BLaER1 treated with 17β-estradiol and CSF1 and Interleukin-3, amounts not matched to agents 10 nM and 100 nM (cell line): ENCODE data around the gene PRKCD.

ENCODE experiments used
- H3K27ac ChIP-seq, 11 experiments: shearing (Covaris generic); formaldehyde crosslinking; 2 replicates each; pipeline ENCODE4 v1.8.1; 2022
- H3K27me3 ChIP-seq, 11 experiments: shearing (Covaris generic); formaldehyde crosslinking; 2 replicates each; pipeline ENCODE4 v1.8.1; 2022
- H3K36me3 ChIP-seq, 11 experiments: shearing (Covaris generic); formaldehyde crosslinking; 2 replicates each; pipeline ENCODE4 v1.8.1; 2022
- H3K4me1 ChIP-seq, 10 experiments: shearing (Covaris generic); formaldehyde crosslinking; 2 replicates each; pipeline ENCODE4 v1.8.1; 2022
- H3K4me2 ChIP-seq, 11 experiments: shearing (Covaris generic); formaldehyde crosslinking; 2 replicates each; pipeline ENCODE4 v1.8.1; 2022
- H3K4me3 ChIP-seq, 10 experiments: shearing (Covaris generic); formaldehyde crosslinking; 2 replicates each; pipeline ENCODE4 v1.8.1; 2022
- H3K9ac ChIP-seq, 11 experiments: shearing (Covaris generic); formaldehyde crosslinking; 2 replicates each; pipeline ENCODE4 v1.8.1; 2022
- H3K9me3 ChIP-seq, 11 experiments: shearing (Covaris generic); formaldehyde crosslinking; replicated peaks in 1 of 11; 2 replicates each; pipeline ENCODE4 v1.8.1; 2022
- H4K20me1 ChIP-seq, 11 experiments: shearing (Covaris generic); formaldehyde crosslinking; 2 replicates each; pipeline ENCODE4 v1.8.1; 2022
- Cebpa-rat ChIP-seq, 11 experiments: shearing (Covaris generic); IDR thresholded peaks; 2 replicates each; pipeline ENCODE4 v1.8.1; 2022

The PRKCD gene

GRCh38 chr3:53175613-53176540 lies 14.9 kb downstream of the PRKCD start:
- Histone ChIP-seq H3K27ac (peak overlapping the region in 7 of 11 experiments; percentile 27 to 100 (median 99); a peak in 12 of 22 replicates), H3K4me2 (peak overlapping the region in 7 of 11 experiments; percentile 93 to 100 (median 99); a peak in 14 of 22 replicates), H3K4me3 (no peak overlapping the region)

DNA sequence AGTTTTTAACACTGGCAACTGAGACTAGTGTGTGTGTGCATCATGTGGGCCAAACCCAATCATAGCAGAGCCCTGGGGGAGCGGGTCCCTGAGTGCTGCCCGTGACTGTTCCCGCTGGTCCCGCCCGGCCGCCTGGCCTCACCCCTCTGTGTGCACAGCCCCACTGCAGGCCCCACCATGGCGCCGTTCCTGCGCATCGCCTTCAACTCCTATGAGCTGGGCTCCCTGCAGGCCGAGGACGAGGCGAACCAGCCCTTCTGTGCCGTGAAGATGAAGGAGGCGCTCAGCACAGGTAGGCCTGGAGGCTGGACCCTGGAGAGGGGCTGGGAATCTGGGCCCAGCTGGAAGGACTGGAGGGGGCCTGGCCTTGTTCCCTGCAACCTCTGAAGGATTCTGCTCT lies 17.2 kb downstream of the PRKCD start:
- Histone ChIP-seq H3K4me1 (peaks cover 42 to 97% (median 92%) of the 10 kb centered on the region in 10 experiments), H3K27ac (peak overlapping the region in 6 of 11 experiments; percentile 2 to 86 (median 82); a peak in 10 of 22 replicates)
- TF ChIP-seq Cebpa-rat (IDR thresholded peaks at IDR 0.05) = no peak

More at GRCh38 chr3:53175613-53176540, 14.9 kb downstream of the PRKCD start:
- Histone ChIP-seq H3K27me3 (no peaks in the 10 kb centered on the region), H3K9ac (peak overlapping the region in 7 of 11 experiments; percentile 7 to 99 (median 74); a peak in 11 of 22 replicates), H3K4me1 (peaks cover 58 to 100% (median 100%) of the 10 kb centered on the region in 10 experiments), H3K9me3 (no peaks in the 10 kb centered on the region), H3K36me3 (peaks cover 64 to 98% (median 90%) of the 10 kb centered on the region in 11 experiments), H4K20me1 (peaks cover 35 to 100% (median 78%) of the 10 kb centered on the region in 11 experiments)
- no peak for TF ChIP-seq Cebpa-rat (IDR thresholded peaks at IDR 0.05)

GRCh38 chr3:53179580-53179979 lies 18.6 kb downstream of the PRKCD start:
- Histone ChIP-seq H4K20me1 (peaks cover 35 to 99% (median 75%) of the 10 kb centered on the region in 11 experiments), H3K4me1 (peaks cover 34 to 84% (median 79%) of the 10 kb centered on the region in 10 experiments), H3K9me3 (no peaks in the 10 kb centered on the region), H3K9ac (peak overlapping the region in 8 of 11 experiments; percentile 23 to 76 (median 70); a peak in 11 of 22 replicates), H3K27ac (peak overlapping the region in 7 of 11 experiments; percentile 77 to 86 (median 83); a peak in 14 of 22 replicates), H3K36me3 (peaks cover 77 to 99% (median 97%) of the 10 kb centered on the region in 11 experiments), H3K4me2 (peak overlapping the region; percentile 84 to 100 (median 97)), H3K4me3 (peak overlapping the region in 4 of 10 experiments; percentile 25 to 62 (median 44); a peak in 6 of 20 replicates), H3K27me3 (no peaks in the 10 kb centered on the region)
- no peak for TF ChIP-seq Cebpa-rat (IDR thresholded peaks at IDR 0.05)

More for the DNA sequence above, 17.2 kb downstream of the PRKCD start:
- H3K36me3 ChIP-seq = peaks cover 81 to 99% (median 97%) of the 10 kb centered on the region in 11 experiments
- no peaks in the 10 kb centered on the region for H3K9me3 ChIP-seq
- H4K20me1 ChIP-seq = peaks cover 35 to 100% (median 84%) of the 10 kb centered on the region in 11 experiments
- peak overlapping the region in 8 of 11 experiments; percentile 84 to 100 (median 98); a peak in 14 of 22 replicates for H3K4me2 ChIP-seq
- H3K9ac ChIP-seq = peak overlapping the region in 6 of 11 experiments; percentile 15 to 68 (median 36); a peak in 9 of 22 replicates
- H3K27me3 ChIP-seq = no peaks in the 10 kb centered on the region
- H3K4me3 ChIP-seq = no peak overlapping the region; a peak in 1 of 20 replicates

- no peak for TF ChIP-seq Cebpa-rat (IDR thresholded peaks at IDR 0.05)
- Histone ChIP-seq H3K4me2 (peak overlapping the region; percentile 84 to 100 (median 97)), H3K4me1 (peaks cover 31 to 75% (median 70%) of the 10 kb centered on the region in 10 experiments), H3K4me3 (peak overlapping the region in 8 of 10 experiments; percentile 10 to 62 (median 40); a peak in 12 of 20 replicates), H3K9ac (peak overlapping the region; percentile 20 to 76 (median 68); a peak in 21 of 22 replicates), H3K9me3 (no peaks in the 10 kb centered on the region), H3K27me3 (no peaks in the 10 kb centered on the region), H4K20me1 (peaks cover 27 to 99% (median 68%) of the 10 kb centered on the region in 11 experiments), H3K36me3 (peaks cover 83 to 99% (median 97%) of the 10 kb centered on the region in 11 experiments), H3K27ac (peak overlapping the region in 9 of 11 experiments; percentile 52 to 86 (median 80); a peak in 17 of 22 replicates)
These were observed 19.5 kb downstream of the PRKCD start for GRCh38 chr3:53180305-53181023.

DNA sequence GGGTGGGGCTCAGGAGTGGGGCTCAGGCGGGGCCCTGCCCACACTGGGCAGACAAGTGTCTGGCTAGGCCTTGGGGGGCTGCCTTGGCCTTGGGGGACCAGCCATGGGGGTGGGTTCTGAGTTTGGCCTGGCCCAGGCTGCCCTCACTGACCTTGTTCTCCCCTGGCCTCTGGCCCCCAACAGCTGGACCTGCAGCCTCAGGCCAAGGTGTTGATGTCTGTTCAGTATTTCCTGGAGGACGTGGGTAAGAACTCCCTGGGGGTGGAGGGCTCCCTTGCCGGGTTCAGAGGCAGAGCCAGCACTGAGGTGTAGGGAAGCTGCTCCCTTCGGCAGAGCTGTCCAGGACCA lies 20.0 kb downstream of the PRKCD start:
- peak overlapping the region in 4 of 10 experiments; percentile 7 to 62 (median 27); a peak in 4 of 20 replicates for H3K4me3 ChIP-seq
- no peak for TF ChIP-seq Cebpa-rat (IDR thresholded peaks at IDR 0.05)
- no peaks in the 10 kb centered on the region for H3K27me3 ChIP-seq
- H3K9me3 ChIP-seq = no peaks in the 10 kb centered on the region
- H3K36me3 ChIP-seq = peaks cover 83 to 99% (median 97%) of the 10 kb centered on the region in 11 experiments
- peak overlapping the region; percentile 84 to 100 (median 97) for H3K4me2 ChIP-seq
- peaks cover 22 to 99% (median 68%) of the 10 kb centered on the region in 11 experiments for H4K20me1 ChIP-seq
- H3K9ac ChIP-seq = peak overlapping the region in 9 of 11 experiments; percentile 16 to 75 (median 71); a peak in 13 of 22 replicates
- peaks cover 31 to 70% (median 65%) of the 10 kb centered on the region in 10 experiments for H3K4me1 ChIP-seq
- H3K27ac ChIP-seq = peak overlapping the region in 10 of 11 experiments; percentile 39 to 86 (median 79); a peak in 18 of 22 replicates

DNA sequence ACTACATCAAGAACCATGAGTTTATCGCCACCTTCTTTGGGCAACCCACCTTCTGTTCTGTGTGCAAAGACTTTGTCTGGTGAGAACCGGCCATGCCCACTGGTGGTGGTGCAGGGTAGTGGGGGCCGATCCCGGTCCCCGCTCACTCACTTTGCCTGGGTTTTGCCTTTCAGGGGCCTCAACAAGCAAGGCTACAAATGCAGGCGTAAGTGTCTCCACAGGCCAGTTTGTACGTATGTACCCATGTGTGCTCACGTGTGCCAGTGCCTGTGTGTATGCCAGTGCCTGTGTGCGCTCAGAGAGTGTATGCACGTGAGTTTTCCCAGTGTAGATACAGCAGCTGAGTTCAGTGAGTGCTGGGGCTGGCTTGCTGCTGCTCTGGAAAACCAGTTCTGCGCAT lies 20.5 kb downstream of the PRKCD start:
- Histone ChIP-seq H3K9me3 (no peaks in the 10 kb centered on the region), H4K20me1 (peaks cover 17 to 99% (median 67%) of the 10 kb centered on the region in 11 experiments; a peak in 21 of 22 replicates), H3K4me1 (peaks cover 31 to 65% (median 59%) of the 10 kb centered on the region in 10 experiments), H3K27me3 (no peaks in the 10 kb centered on the region), H3K36me3 (peaks cover 87 to 99% (median 97%) of the 10 kb centered on the region in 11 experiments), H3K4me3 (peak overlapping the region in 3 of 10 experiments; percentile 24 to 62 (median 30); a peak in 3 of 20 replicates), H3K4me2 (peak overlapping the region; percentile 84 to 100 (median 97); a peak in 21 of 22 replicates), H3K27ac (peak overlapping the region in 8 of 11 experiments; percentile 75 to 86 (median 82); a peak in 15 of 22 replicates), H3K9ac (peak overlapping the region in 9 of 11 experiments; percentile 16 to 75 (median 71); a peak in 11 of 22 replicates)
- TF ChIP-seq Cebpa-rat (IDR thresholded peaks at IDR 0.05) = no peak

DNA sequence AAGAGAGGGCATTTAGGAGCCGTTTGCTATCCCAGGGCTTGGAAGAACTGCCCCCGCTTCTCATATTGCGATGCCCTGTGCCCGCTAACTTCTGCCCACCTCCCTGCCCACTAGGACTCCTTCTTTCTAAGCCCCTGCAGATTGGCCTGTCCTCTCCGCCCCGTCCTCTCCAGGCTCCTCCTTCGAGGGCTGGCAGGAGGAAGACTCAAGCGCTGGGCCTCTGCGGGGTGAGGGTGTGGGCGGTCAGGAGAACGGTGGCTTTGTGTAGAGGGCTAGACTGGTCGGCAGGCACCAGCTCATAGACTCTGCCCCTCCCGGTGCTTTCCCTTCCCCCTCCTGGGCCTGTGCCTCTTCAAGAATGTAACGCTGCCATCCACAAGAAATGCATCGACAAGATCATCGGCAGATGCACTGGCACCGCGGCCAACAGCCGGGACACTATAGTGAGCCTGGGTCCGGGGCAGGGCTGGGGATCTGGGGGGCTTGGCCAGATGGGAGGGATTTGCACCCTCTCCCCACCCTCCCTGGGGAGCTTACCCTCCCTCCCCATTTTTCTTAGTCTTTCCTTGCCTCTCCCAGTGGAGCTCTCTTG lies 21.9 kb downstream of the PRKCD start:
- TF ChIP-seq Cebpa-rat (IDR thresholded peaks at IDR 0.05) = no peak
- Histone ChIP-seq H3K9ac (peak overlapping the region in 1 of 11 experiments; percentile 36; a peak in 1 of 22 replicates), H4K20me1 (peaks cover 5 to 99% (median 58%) of the 10 kb centered on the region in 11 experiments; a peak in 19 of 22 replicates), H3K9me3 (no peaks in the 10 kb centered on the region), H3K4me2 (peak overlapping the region in 2 of 11 experiments; percentile 99 to 100; a peak in 2 of 22 replicates), H3K27me3 (no peaks in the 10 kb centered on the region), H3K4me3 (no peak overlapping the region), H3K36me3 (peaks cover 90 to 99% (median 97%) of the 10 kb centered on the region in 11 experiments), H3K27ac (peak overlapping the region in 3 of 11 experiments; percentile 13 to 85 (median 75); a peak in 2 of 22 replicates), H3K4me1 (peaks cover 31 to 58% (median 47%) of the 10 kb centered on the region in 10 experiments)
